Left ventricle myocardium superior (tissue), 1 donor: ENCODE measurements around the gene SMCO2. TPM values are rescaled to one million over a fixed set of nuclear protein-coding genes. Genes with fewer than 3 reads are reported as not detected.

Experiments
- ATAC-seq: fragments of 200-7000 bp; cut with Tn5 transposase; one replicate; pipeline ENCODE4 v1.9.1; 2020; ENCODE audit warnings: mild to moderate bottlenecking, moderate library complexity
- DNase-seq: peaks from one replicate; pipeline ENCODE4 v3.0.0-alpha.2; 2020
- intact Hi-C: fragments of 100-400 bp; cut with micrococcal nuclease; formaldehyde crosslinking; loops from one replicate; pipeline ENCODE4 v1.11.0; 2022
- total RNA-seq: library from RNA; stranded (reverse); fragmentation: NEBNext Ultra II Directional; extraction: Animal tissue kit (Norgen Biotek cat#: 25700); gene quantifications from one replicate; pipeline ENCODE4 v1.2.1, GENCODE V29; 2021
- donor health status: DM: no; HTN: yes; CAD: no; lungs with severe emphysema.

The SMCO2 gene
- total RNA-seq, 1 donor from 2014 or later = not detected

DNA sequence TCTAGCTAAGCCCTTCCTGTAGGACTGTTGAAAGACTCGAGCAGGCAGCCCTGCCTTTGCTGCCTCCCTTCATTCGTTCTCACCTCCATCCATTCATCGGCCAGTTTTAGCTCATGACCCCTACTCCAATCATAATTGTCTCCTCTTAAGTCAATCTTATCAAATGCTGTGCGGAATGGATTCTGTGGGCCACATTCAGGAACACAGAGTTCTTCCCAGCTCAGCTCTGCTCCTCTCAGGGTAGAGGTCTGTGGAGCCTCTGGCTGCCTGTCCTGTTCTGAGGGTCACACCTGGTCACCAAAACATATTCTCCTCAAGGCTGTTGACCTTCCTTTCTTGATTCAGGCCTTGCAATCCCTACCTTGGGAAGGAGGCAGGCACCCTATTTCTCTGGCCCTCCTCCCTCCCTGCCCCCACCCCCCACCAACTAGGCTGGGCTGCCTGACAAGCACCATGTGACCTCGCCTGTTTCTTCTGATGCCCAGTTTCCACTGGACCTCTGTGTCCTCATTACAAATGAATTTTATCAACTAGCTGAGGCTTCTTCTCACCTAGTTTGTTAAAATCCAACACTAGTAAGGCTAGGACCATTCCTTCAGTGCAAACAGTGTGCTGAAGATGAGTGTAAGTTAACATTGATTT lies 3.5 kb downstream of the SMCO2 start:
- ATAC-seq = peak; percentile 73
- intact Hi-C loops = loop anchor here (10.0 kb wide), 1 partner anchor 45 kb away; no protein-coding TSS in a partner anchor
- DNase-seq = peak; percentile 29

DNA sequence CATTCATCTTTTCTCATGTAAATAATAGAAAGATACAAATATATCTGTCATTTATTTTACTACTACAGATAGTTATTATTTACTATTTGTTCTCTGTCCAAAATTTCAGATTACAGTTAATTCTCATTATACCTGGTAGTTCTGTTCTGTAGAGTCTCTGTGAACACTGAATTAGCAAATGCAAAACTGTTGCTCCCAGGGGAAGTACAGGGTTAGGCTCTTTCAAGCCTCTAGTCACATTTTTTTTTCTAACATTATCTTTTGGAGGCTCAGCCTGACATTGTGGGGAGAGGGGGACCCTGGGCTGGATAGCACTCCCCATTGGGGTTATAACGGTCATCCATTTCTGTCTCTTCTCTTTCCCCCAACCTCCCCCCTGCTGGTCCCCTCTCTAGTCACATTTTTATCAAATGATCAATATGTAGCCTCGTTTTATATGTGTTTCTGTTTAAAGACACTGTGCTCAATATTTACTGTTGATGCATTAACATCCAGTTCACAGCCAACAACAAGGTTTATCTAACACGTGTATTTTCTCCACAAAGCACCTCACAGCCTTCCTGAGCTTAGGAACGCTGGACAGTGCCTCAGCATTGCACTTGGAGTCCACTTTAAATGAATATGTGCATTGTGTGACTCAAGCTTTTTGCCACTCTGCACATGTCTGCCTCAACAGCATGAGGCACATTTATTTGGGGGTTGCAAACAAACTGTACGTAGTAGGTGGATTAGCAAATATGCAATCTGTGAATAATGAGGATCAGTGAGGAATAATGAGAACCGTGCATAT lies 4.7 kb downstream of the SMCO2 start:
- ATAC-seq = no peak
- DNase-seq = no peak
- intact Hi-C loops = no loop called here

DNA sequence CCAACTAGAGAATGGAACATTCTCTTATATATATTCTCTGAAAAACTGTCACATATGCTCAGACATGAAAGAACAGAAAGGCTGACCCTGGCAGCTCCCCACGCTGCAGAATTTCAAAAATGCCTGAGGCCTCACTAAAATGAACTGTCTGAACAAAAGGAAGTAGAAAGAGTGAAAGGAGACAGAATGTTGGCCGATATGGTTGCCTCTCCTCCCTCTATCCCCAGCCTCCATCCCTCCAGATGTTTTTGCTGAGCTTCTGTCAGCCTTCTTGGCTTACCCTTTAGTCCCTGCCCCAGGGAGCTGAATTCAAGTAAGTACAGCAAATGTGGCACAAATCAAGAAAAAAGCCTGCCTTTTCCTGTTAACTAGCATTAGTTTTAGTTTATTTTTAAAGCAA lies 6.9 kb downstream of the SMCO2 start:
- intact Hi-C loops = no loop called here
- DNase-seq (no peak), ATAC-seq (peak; percentile 80)

DNA sequence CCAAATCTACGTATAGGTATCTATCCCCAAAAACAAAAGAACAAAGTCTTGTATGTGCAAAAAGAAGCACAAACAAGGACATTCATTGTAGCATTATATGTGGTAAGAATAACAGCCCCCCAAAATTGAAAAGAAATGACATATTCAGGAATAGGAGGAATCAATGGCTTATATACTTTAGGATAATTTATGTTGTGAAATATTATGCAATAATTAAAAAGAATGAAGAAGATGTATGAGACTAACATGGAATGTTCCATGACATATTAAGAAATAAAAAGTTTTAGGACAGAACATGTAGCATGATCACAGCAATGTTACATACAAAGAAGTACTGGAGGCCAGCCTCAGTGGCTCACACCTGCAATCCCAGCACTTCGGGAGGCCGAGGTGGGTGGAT lies 9.1 kb downstream of the SMCO2 start:
- DNase-seq (no peak), ATAC-seq (no peak)
- intact Hi-C loops = no loop called here

DNA sequence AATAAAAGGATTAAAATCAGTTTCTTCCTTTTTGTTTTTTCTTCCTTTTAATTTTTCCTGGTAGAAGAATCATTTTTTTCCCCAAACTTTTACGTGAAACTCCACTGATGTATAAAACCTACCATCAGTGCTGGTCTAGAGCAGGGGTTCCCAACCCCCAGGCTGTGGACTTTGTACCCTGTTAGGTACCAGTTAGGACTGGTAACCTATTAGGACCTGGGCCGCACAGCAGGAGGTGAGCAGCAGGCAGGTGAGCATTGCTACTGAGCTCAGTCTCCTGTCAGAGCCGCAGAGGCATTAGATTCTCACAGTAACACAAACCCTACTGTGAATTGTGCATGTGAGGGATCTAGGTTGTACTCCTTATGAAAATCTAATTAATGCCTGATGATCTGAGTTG lies 10.1 kb downstream of the SMCO2 start:
- DNase-seq = no peak
- intact Hi-C loops = no loop called here
- ATAC-seq = no peak

DNA sequence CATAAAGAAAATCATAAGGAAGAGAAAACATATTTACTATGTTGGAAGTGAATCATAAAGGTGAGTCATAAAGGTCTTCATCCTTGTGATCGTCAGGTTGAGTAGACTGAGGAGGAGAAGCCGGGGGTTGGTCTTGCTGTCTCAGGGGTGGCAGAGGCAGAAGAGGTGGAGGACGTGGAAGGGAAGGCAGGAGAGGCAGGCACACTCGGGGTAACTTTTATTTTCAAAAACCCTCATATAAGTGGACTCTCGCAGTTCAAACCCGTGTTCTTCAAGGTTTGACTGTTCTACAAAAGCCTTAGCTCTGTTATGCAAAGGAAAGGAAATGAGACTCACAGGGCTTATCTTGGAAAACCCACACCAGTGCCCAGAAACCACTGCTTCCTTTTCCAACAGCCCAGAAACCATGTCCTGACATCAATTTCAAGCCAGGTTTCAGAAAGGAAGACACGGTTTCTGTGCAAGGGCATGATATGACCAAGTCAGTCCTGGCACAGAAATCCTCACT lies 14.0 kb downstream of the SMCO2 start:
- intact Hi-C loops = no loop called here
- ATAC-seq (no peak), DNase-seq (no peak)

DNA sequence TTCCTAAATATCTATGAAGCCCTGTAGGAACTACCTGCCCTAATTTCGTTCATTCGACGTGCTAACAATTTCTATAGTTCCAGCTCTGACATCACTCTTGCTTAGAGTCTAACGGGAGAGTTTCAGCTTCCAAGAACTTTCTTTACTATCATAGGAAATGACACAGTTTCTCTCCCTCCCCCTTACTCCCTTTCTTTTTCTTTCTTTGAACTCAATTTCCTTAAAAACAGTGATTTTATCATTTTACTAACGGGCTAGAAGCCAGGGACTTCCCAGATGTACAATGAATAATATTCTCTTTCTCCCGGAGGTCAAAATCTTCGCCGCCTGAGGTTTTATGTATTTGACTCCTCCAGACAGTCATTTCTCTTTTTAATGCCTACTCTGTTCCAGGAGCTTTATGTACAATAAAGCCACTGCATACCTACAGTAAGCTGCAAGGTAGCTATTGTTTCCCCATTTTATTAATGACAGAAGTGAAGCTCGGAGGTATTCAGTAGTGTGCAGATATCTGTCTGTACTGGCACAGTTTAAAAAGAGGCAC lies 15.7 kb downstream of the SMCO2 start:
- ATAC-seq = peak; percentile 13
- intact Hi-C loops = no loop called here
- no peak for DNase-seq

DNA sequence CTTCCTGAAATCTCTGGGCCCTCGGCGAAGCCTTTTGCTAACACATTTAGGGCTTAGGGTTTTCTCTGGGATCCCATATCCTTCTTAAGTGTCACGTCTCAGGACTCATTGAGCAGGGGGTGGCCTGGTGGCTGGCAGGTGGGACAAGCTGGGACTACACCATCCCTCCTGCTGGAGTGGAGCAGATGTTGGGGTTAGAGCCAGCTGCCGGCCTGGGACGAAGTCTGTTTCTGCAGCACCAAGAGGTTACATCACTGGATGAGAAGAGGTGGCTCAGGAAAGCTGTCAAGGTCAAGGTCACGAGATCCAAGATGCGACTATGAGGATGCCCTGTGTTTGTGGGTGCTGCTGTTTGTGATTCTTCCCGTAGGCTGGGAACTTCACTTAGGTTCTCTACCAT lies 16.3 kb downstream of the SMCO2 start:
- peak; percentile 63 for DNase-seq
- peak; percentile 69 for ATAC-seq
- intact Hi-C loops = no loop called here

DNA sequence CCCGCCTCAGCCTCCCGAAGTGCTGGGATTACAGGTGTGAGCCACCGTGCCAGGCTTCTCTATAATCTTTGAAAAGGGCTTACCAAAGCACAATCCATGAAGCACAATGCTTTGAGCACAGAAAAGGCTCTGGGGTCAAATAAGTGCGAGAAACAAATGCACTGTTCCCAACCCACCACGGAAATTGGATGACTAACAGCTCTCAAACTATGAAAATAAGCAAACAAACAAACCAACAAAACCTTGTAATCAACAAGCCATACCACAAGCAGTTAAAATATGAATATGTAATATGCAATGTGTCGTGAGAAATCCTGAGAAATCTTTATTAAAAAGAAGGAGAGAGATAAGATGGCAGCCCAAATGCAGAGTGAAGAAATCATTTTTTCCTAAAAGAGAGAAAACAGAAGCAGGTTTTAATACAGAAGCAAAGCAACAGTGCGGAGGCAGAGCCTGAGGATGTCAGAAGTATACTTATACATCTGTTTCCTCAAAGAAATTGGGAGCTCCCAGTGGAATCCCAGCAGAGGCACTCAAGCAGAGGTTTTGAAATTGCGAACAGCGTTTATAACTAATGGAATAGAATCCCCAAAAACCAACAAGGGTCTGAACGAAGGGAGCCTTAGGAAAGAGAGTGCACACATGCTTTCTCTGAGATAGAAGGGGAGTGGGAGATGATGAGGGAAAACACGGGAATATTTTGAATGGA lies 17.1 kb downstream of the SMCO2 start:
- ATAC-seq (peak; percentile 65), DNase-seq (no peak)
- intact Hi-C loops = no loop called here

DNA sequence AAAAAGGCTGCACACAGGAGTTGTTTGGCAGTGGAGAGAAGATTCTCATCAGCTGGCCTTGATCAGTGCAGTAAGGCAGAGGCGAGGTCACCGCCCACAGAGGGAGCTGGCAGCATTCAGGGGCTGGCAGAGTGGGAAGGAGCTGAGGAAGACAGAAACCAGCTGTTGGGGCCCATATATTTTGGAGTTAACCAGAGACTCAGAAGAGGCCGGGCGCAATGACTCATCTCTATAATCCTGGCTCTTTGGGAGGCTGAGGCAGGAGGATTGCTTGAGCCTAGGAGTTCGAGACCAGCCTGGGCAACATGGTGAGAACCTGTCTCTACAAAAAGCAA lies 17.7 kb downstream of the SMCO2 start:
- intact Hi-C loops = no loop called here
- peak; percentile 91 for ATAC-seq
- DNase-seq = peak; percentile 82

DNA sequence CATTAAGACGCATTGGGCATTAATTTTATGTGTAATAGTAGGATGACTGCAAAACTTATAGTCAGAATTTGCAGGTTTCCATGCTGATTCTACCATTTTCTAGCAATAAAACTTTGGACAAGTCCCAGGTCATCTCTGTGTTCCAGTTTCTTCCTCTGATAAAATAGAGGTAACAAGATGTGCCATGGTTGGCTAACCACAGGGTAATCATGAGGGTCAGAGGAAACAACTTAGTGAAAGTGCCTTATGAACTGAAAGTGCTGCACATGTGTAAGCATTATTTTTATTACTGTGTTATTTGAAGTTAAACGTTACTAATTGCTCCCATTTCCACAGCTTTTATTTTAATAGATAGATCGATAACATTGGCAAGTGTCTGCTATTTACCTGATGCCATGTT lies 21.1 kb downstream of the SMCO2 start:
- intact Hi-C loops = no loop called here
- no peak for ATAC-seq
- DNase-seq = no peak

DNA sequence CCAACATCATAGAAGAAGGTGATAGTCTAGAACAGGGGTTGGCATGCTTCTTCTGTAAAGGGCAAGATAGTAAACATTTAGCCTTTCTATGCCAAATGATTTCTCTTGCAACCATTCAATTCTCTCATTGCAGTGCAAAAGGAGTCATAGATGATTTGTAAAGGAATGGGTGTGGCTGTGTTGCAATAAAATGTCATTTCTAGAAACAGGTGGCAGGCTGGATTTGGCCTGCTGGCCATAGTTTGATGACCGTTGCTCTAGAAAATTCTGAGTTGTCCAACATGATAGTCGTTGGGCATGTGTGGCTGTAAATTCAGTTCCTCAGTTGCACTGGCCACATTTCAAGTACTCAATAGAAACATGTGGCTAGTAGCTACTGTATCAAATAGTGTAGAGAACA lies 21.7 kb downstream of the SMCO2 start:
- ATAC-seq = no peak

DNA sequence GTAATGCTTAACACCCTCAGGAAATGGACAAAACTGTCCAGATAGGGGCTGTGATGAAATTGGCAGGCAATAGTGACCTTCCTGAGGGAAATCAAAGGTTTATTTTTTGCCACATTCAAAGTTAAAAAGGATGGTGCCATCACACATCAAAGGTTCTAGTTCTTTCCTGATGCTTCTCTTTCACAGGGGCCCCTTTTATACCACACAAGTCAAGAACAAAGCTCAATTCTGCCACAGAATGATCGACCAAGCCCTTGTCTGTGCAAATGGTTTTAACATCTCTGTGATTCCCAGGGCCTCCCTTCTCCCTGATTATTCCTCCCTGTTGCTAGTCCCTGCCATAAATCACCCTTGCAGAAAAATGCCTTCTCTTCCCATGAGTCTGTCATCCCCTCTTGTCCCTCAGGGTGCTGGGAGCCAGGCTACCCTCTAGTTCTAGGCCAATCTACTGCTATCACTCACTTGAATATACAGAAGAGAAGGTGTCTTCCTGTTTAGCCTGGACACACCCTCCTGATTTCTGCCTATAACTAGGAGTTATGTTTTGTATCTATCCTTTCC lies 22.7 kb downstream of the SMCO2 start:
- ATAC-seq = no peak
- DNase-seq = no peak
- intact Hi-C loops = no loop called here

More for the DNA sequence above, 21.7 kb downstream of the SMCO2 start:
- no peak for DNase-seq
- intact Hi-C loops = no loop called here

DNA sequence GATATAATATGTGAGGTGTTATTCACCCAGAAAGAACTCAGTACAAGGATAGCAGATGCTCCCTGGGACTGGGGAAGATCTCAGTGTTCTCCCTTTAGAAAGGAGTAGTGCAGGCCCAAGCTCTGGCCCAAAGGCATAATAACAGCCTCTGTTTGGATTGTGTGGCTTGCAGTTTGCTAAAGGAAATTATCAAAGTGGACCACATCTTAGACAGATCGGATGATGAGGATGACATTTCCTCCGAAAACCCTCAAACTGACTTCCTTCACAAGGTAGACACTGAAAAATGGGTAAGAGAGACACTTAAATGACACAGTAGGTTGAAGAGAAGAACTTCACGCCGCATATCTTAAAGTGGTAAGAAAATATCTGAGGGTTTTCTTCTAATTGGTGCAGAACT lies 26.1 kb downstream of the SMCO2 start:
- no peak for ATAC-seq
- intact Hi-C loops = no loop called here

DNA sequence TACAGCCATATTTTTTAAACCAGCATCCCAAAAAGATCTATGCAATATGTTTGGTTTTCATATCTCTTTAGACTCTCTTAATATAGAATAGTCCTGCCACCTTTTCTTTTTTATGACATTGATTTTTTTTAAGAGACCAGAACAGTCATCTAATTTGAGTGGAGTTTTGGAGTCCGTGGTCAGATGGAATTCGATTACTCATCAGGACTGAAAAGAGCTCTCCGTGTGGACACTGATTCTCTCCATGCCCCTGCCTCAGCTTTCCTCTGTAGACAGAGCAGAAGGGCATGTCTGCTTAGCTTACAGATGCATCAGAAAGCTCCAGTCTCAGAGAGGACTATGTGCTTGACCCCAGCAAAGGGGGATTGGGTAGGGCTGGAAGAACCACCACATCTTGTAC lies 27.8 kb downstream of the SMCO2 start:
- ATAC-seq (peak; percentile 30), DNase-seq (no peak)
- intact Hi-C loops = no loop called here

More for the DNA sequence above, 26.1 kb downstream of the SMCO2 start:
- DNase-seq = no peak

DNA sequence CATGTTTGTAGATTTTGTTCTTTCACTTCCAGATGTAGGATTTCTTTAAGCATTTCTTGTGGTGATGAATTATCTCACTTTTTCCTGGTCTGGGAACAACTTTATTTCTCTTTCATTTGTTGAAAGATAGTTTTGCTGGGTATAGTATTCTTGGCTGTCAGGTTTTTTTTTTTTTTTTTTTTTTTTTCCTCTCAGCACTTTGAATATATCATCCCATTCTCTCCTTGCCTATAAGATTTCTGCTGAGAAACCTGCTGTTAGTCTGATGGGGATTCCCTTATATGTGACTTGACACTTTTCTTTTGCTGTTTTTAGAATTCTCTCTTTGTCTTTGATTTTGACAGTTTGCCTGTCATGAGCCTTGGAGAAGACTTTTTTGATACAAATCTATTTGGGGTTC lies 30.5 kb downstream of the SMCO2 start:
- no peak for DNase-seq
- no peak for ATAC-seq
- intact Hi-C loops = no loop called here

DNA sequence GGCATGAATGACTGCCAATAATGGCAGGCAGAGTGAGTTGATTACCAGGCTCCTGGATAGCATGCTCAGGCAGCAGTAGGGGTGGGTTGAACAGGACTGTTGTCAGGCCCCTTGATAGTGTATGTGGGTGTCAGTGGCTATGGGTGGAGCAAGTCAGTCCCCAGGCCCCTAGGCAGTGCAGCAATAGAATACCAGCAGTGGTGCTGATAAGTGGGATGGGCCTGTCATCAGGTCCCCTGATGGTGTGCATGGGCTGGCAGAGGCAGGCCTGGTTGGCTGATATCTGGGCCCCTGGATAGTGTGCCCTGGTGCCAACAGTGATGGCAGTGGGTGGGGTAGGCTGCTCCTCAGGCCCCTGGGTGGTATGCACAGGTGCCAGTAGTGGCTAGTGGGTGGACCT lies 32.4 kb downstream of the SMCO2 start:
- DNase-seq (no peak), ATAC-seq (peak; percentile 64)
- intact Hi-C loops = no loop called here

DNA sequence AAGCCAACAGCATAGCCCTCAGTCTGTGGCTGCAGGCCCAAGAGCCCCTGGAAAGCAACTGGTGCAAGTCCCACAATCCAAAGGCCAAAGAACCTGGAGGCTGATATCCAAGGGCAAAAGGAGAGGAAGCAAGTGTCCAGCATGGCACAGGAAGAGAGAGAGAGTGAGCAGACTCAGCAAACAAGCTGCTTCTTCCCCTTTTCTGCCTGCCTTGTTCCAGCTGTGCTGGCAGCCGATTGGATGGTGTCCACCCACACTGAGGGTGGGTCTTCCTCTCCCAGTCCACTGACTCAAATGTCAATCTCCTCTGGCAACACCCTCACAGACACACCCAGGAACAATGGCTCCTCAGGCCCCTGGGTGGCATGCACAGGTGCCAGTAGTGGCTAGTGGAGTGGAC lies 33.5 kb downstream of the SMCO2 start:
- no peak for ATAC-seq
- intact Hi-C loops = no loop called here
- no peak for DNase-seq

DNA sequence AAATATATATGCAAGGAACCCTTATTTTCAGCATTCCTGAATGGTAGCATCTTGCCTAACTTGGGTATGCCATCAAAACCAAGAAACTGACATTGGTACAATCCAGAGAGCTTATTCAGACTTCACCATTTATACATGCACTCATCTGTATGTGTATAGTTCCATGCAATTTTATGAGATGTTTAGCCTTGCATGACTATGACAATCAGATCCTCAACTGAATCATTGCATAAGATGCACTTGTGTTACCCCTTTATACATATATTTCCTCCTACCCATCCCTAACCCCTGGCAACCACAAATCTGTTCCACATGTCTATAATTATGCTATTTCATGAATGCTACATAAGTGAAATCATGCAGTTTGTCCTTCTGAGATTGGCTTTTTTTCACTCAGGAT lies 40.4 kb downstream of the SMCO2 start:
- intact Hi-C loops = no loop called here
- DNase-seq = no peak
- ATAC-seq = no peak

DNA sequence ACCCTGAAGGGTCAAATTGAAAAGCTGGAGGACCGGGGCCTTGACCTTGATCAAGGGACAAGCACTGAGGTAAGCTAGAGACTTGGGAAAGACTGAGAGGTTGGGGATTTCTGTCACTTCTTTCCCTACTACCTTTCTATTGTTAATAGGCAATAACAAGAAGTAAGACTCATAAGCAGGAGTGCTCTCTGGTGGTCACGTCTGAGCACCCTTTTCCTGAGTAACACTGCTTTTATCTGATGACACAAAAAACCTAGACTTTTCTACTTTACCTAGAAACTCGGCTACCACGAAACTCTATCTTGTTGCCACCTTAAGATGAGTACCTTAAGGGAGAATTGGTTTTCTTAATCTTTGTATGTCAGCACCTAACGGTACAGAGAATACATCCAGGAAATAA lies 41.9 kb downstream of the SMCO2 start:
- intact Hi-C loops = no loop called here
- no peak for DNase-seq
- ATAC-seq = no peak
